AG09309 (cell line): ENCODE data around the gene UTS2B.

ENCODE experiments used
- DNase-seq: peaks from one replicate; pipeline ENCODE4 v3.0.0-alpha.2; 2010; ENCODE audit warnings: low read depth
- H3K4me3 ChIP-seq: 2 replicates; pipeline ENCODE4 v1.5.1; 2011; ENCODE audit warnings: mild to moderate bottlenecking, low read depth, low read length, moderate library complexity; ENCODE audit not compliant: control insufficient read depth
- CTCF ChIP-seq: IDR thresholded peaks from 2 replicates; pipeline ENCODE4 v1.5.1; 2011; ENCODE audit warnings: mild to moderate bottlenecking, low read depth, low read length, inconsistent platforms; ENCODE audit not compliant: insufficient read depth, control insufficient read depth; ENCODE audit errors: missing control alignments

The UTS2B gene

GRCh38 chr3:191302451-191302850, 27.9 kb downstream of the UTS2B start:
- DNase-seq, result no peak
- no peak overlapping the region for H3K4me3 ChIP-seq
- no peak for TF ChIP-seq CTCF

- no peak for DNase-seq
- H3K4me3 ChIP-seq, result no peak overlapping the region
- no peak for TF ChIP-seq CTCF
Observed at GRCh38 chr3:191301782-191302411, 28.4 kb downstream of the UTS2B start.

- no peak for DNase-seq
- TF ChIP-seq CTCF, result no peak
- no peak overlapping the region for H3K4me3 ChIP-seq
Observed at GRCh38 chr3:191301017-191301416, 29.3 kb downstream of the UTS2B start.

GRCh38 chr3:191300422-191300821, 29.9 kb downstream of the UTS2B start:
- no peak for DNase-seq
- no peak overlapping the region for H3K4me3 ChIP-seq
- no peak for TF ChIP-seq CTCF

- DNase-seq, result no peak
- no peak for TF ChIP-seq CTCF
- no peak overlapping the region for H3K4me3 ChIP-seq
Observed at GRCh38 chr3:191298846-191299245, 31.5 kb downstream of the UTS2B start.

- H3K4me3 ChIP-seq, result no peak overlapping the region
- no peak for TF ChIP-seq CTCF
- DNase-seq, result no peak
Observed at GRCh38 chr3:191296041-191296541, 34.2 kb downstream of the UTS2B start.

- TF ChIP-seq CTCF, result no peak
- no peak for DNase-seq
- H3K4me3 ChIP-seq, result no peak overlapping the region
Observed at GRCh38 chr3:191294291-191294690, 36.0 kb downstream of the UTS2B start.
